ENCODE results near the gene PRKCE.

DNA sequence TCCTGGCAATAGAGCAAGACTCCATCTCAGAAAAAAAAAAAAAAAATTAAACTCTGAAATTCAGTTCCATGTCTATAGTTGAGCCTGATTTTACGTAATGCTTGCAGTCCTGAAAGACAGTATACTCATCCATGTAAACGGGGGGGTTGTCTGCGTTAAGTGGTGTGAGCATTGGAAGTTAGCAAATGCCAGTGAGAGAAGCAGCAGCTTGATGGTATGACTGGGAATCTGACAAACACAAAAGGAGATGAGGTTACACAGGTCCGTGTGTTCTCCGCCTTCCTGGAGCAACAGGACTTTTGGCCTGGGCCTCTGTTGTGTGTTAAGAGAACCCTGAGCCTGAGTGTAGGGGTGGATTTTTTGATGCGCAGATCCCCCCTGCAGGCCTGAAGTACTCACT is 82.9 kb downstream of the PRKCE start:
- TF ChIP-seq POLR2A (IDR thresholded peaks at IDR 0.05; ENCODE audit: low read depth, low read length), result no peak
- TF ChIP-seq, protein P1, sequence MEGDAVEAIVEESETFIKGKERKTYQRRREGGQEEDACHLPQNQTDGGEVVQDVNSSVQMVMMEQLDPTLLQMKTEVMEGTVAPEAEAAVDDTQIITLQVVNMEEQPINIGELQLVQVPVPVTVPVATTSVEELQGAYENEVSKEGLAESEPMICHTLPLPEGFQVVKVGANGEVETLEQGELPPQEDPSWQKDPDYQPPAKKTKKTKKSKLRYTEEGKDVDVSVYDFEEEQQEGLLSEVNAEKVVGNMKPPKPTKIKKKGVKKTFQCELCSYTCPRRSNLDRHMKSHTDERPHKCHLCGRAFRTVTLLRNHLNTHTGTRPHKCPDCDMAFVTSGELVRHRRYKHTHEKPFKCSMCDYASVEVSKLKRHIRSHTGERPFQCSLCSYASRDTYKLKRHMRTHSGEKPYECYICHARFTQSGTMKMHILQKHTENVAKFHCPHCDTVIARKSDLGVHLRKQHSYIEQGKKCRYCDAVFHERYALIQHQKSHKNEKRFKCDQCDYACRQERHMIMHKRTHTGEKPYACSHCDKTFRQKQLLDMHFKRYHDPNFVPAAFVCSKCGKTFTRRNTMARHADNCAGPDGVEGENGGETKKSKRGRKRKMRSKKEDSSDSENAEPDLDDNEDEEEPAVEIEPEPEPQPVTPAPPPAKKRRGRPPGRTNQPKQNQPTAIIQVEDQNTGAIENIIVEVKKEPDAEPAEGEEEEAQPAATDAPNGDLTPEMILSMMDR (IDR thresholded peaks at IDR 0.05; ENCODE audit: extremely low read depth in 1 of 2, insufficient read depth in 1 of 2, low read depth in 1 of 2, low read length in 2 of 2), result no peak
- TF ChIP-seq EZH2 (IDR thresholded peaks at IDR 0.05; ENCODE audit: borderline replicate concordance, low read depth, low read length, severe bottlenecking), result no peak
- TF ChIP-seq POLR2AphosphoS5 (IDR thresholded peaks at IDR 0.05; ENCODE audit: insufficient read depth, low read depth, low read length), result no peak
